WTC11 (cell line): ENCODE data around the gene UTP3. TPM values are rescaled to one million over a fixed set of nuclear protein-coding genes. Genes with fewer than 3 reads are reported as not detected.
A peak's percentile ranks its signal among the peaks of the same experiment; 100 is the strongest.

Experiments
- ATAC-seq: fragments of 200-7000 bp; cut with Tn5 transposase; 2 replicates; pipeline ENCODE4 v1.10.0; 2021; ENCODE audit warnings: mild to moderate bottlenecking, moderate library complexity
- CTCF ChIA-PET: fragments of 300-600 bp; sonication (Branson Sonifier 250); formaldehyde crosslinking; loops from one replicate; lab custom pipeline; 2021; ENCODE audit warnings: antibody characterized with exemption; lab: Charles Lee
- POLR2A ChIA-PET: fragments of 350-600 bp; sonication (Branson Sonifier 250); formaldehyde crosslinking; loops from one replicate; lab custom pipeline; 2021; ENCODE audit warnings: antibody characterized with exemption; lab: Charles Lee
- DNase-seq: peaks from one replicate; pipeline ENCODE4 v3.0.0; 2021; ENCODE audit warnings: low spot score
- H3K27ac Mint-ChIP-seq: 2 replicates; pipeline ENCODE4 v1.8.0; 2021; ENCODE audit warnings: mixed read lengths
- H3K27me3 Mint-ChIP-seq: 2 replicates; pipeline ENCODE4 v1.8.0; 2021; ENCODE audit warnings: low read depth, mild to moderate bottlenecking, moderate library complexity, mixed read lengths
- H3K36me3 Mint-ChIP-seq: 2 replicates; pipeline ENCODE4 v1.8.0; 2021; ENCODE audit warnings: mixed read lengths
- H3K4me1 Mint-ChIP-seq: 2 replicates; pipeline ENCODE4 v1.8.0; 2022; ENCODE audit warnings: mixed read lengths
- H3K4me3 Mint-ChIP-seq: 2 replicates; pipeline ENCODE4 v1.8.0; 2021; ENCODE audit warnings: mild to moderate bottlenecking, moderate library complexity, mixed read lengths
- H3K9me3 Mint-ChIP-seq: 2 replicates; pipeline ENCODE4 v1.8.0; 2021; ENCODE audit warnings: mixed read lengths
- ATF1 ChIP-seq: sonication (generic); formaldehyde crosslinking; IDR thresholded peaks from 2 replicates; pipeline ENCODE4 v1.8.1; 2023; ENCODE audit warnings: mild to moderate bottlenecking, moderate library complexity, missing genetic modification reagents
- FOXK1 ChIP-seq: sonication (generic); formaldehyde crosslinking; IDR thresholded peaks from 2 replicates; pipeline ENCODE4 v1.8.0; 2022; ENCODE audit warnings: mild to moderate bottlenecking, moderate library complexity, missing genetic modification reagents
- FOXP1 ChIP-seq: sonication (generic); formaldehyde crosslinking; IDR thresholded peaks from 2 replicates; pipeline ENCODE4 v1.8.0; 2022; ENCODE audit warnings: missing genetic modification reagents, mild to moderate bottlenecking, moderate library complexity, borderline replicate concordance
- FOXP4 ChIP-seq: sonication (generic); formaldehyde crosslinking; IDR thresholded peaks from 2 replicates; pipeline ENCODE4 v1.8.0; 2022; ENCODE audit warnings: mild to moderate bottlenecking, missing genetic modification reagents
- KAT7 ChIP-seq: sonication (generic); formaldehyde crosslinking; IDR thresholded peaks from 2 replicates; pipeline ENCODE4 v1.8.1; 2023; ENCODE audit warnings: missing genetic modification reagents, mild to moderate bottlenecking, borderline replicate concordance
- MYBL2 ChIP-seq: sonication (generic); formaldehyde crosslinking; IDR thresholded peaks from 2 replicates; pipeline ENCODE4 v1.8.1; 2023; ENCODE audit warnings: mild to moderate bottlenecking, moderate library complexity, missing genetic modification reagents
- RELA ChIP-seq: sonication (generic); formaldehyde crosslinking; IDR thresholded peaks from 2 replicates; pipeline ENCODE4 v1.8.1; 2022; ENCODE audit warnings: missing genetic modification reagents, mild to moderate bottlenecking, borderline replicate concordance
- SMAD3 ChIP-seq: sonication (generic); formaldehyde crosslinking; IDR thresholded peaks from 2 replicates; pipeline ENCODE4 v1.8.0; 2022; ENCODE audit warnings: missing genetic modification reagents, mild to moderate bottlenecking, borderline replicate concordance
- SP1 ChIP-seq: sonication (generic); formaldehyde crosslinking; conservative IDR thresholded peaks from 2 replicates; pipeline ENCODE4 v1.8.1; 2022; ENCODE audit warnings: missing genetic modification reagents
- TCF7 ChIP-seq: sonication (generic); formaldehyde crosslinking; IDR thresholded peaks from 2 replicates; pipeline ENCODE4 v1.8.0; 2022; ENCODE audit warnings: mild to moderate bottlenecking, low read depth, missing genetic modification reagents, moderate library complexity
- TP53 ChIP-seq: sonication (generic); formaldehyde crosslinking; IDR thresholded peaks from 2 replicates; pipeline ENCODE4 v1.8.1; 2023; ENCODE audit warnings: mild to moderate bottlenecking, missing genetic modification reagents
- ZNF263 ChIP-seq: sonication (generic); formaldehyde crosslinking; IDR thresholded peaks from 2 replicates; pipeline ENCODE4 v1.8.1; 2022; ENCODE audit warnings: low read depth, mild to moderate bottlenecking, moderate library complexity, missing genetic modification reagents
- ZNF416 ChIP-seq: fragments of 250-450 bp; sonication (Bioruptor Pico); IDR thresholded peaks from 2 replicates; pipeline ENCODE4 v1.9.0; 2021; ENCODE audit warnings: mild to moderate bottlenecking, inconsistent platforms
- ZNF423 ChIP-seq: fragments of 250-450 bp; sonication (Bioruptor Pico); IDR thresholded peaks from 2 replicates; pipeline ENCODE4 v2.1.2; 2022; ENCODE audit warnings: mild to moderate bottlenecking, moderate library complexity
- ZNF532 ChIP-seq: fragments of 250-450 bp; sonication (Bioruptor Pico); IDR thresholded peaks from 2 replicates; pipeline ENCODE4 v1.9.0; 2021; ENCODE audit warnings: mild to moderate bottlenecking, borderline replicate concordance
- total RNA-seq: library from RNA; stranded (reverse); gene quantifications from 3 replicates; pipeline ENCODE4 v1.2.3, GENCODE V29; 2021
- TF ChIP-seq, protein P1 (sequence below): sonication (generic); formaldehyde crosslinking; IDR thresholded peaks from 2 replicates; pipeline ENCODE4 v1.8.0; 2022; ENCODE audit warnings: mild to moderate bottlenecking, missing genetic modification reagents
- TF ChIP-seq, protein P2 (sequence below): fragments of 250-450 bp; sonication (Bioruptor Pico); IDR thresholded peaks from 2 replicates; pipeline ENCODE4 v1.9.0; 2021; ENCODE audit warnings: moderate library complexity, mild to moderate bottlenecking, inconsistent platforms, borderline replicate concordance
- TF ChIP-seq, protein P3 (sequence below): sonication (generic); formaldehyde crosslinking; IDR thresholded peaks from 2 replicates; pipeline ENCODE4 v1.8.0; 2022; ENCODE audit warnings: missing genetic modification reagents
- TF ChIP-seq, protein P4 (sequence below): sonication (generic); formaldehyde crosslinking; IDR thresholded peaks from 2 replicates; pipeline ENCODE4 v1.8.0; 2022; ENCODE audit warnings: mild to moderate bottlenecking, missing genetic modification reagents

UTP3 gene
- total RNA-seq, 1 experiment from 2014 or later, result 45.5 TPM

DNA sequence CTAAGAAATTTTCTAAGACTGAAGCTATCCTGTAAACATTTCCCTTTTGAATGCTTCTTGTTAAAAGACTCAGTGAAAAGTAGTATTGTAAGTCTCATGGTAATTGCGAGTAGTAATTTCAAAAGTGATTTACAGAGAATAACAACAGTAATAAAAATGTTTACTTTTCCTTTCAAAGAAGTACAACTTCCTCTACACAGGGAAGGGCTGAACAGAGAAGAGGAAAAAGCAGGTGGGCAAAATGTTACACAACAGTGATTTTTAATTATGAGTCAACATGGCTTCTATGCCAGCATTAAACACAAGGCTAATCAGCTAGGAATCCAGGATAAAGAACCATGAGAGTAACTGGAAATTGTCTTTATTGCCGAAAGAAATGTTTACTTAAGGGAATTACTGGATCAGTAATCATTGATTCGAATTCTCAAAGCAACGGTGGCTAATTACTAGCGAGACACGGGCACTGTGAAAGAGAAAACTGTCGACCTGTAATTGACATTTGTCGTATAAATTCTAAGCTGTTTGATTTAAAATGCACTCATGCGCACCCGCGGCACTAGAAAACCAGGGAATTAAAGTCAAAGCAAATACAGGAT is 15.4 kb downstream of the UTP3 start:
- ChIA-PET POLR2A (interaction anchor here (1.0 to 1.6 kb wide), 3 partner anchors 14 to 290 kb away, joined by 4 to 8 read pairs (median 5); partner anchors contain the start of gene DCK), CTCF (interaction anchor here (0.5 to 3.0 kb wide), 8 partner anchors 10 to 198 kb away, joined by 3 to 15 read pairs (median 4); partner anchors contain the start of genes MOB1B, RUFY3 and UTP3)
- DNase-seq (no peak), ATAC-seq (no peak)
- Mint-ChIP-seq H3K4me3 (peak overlapping the region; percentile 88), H3K9me3 (no peaks in the 10 kb centered on the region), H3K36me3 (no peaks in the 10 kb centered on the region), H3K27ac (peak overlapping the region; percentile 98), H3K27me3 (peaks cover 3% of the 10 kb centered on the region; the same call in 1 of the 2 replicates), H3K4me1 (peaks cover 13% of the 10 kb centered on the region)
- TF ChIP-seq, protein P1, sequence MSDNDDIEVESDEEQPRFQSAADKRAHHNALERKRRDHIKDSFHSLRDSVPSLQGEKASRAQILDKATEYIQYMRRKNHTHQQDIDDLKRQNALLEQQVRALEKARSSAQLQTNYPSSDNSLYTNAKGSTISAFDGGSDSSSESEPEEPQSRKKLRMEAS (CRISPR knock-in tag), result no peak
- TF ChIP-seq, protein P2, sequence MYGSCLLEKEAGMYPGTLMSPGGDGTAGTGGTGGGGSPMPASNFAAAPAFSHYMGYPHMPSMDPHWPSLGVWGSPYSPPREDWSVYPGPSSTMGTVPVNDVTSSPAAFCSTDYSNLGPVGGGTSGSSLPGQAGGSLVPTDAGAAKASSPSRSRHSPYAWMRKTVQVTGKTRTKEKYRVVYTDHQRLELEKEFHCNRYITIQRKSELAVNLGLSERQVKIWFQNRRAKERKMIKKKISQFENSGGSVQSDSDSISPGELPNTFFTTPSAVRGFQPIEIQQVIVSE (CRISPR knock-in tag), result no peak
- TF ChIP-seq ZNF263, result no peak

DNA sequence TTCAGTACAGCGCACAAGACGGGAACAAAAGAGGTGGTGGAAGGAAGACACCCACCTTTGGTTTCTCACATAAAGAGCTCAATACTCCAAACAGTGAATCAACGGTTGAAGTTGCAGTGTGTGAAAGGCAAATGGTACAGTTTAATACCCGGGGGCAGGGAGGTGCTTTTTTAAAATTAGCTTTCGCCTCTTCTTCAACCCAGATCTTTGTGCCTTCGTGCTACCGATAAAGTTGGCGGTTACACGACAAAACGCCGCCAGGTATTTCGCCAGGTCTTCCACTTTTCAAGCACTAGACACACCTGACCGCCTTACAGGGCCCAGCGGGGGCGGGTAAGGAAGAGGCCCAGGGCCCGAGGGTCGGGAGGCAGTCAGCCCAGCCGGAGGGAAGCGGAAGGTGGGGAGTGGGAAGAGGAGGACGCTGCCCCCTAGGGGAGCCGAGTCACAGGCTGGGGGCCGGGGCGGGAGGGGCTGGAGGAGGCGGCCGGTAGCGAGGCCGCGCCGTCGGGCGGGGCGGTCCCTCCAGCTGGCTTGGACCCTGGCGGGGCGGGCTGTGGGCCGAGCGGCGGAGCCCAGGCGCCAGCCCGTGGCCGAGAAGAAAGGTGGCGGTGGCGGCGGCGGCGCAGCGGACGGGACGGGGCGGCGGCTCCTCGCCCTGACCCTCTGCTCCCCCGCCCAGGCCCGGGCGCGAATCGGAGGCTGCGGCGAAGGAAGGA is 16.0 kb downstream of the UTP3 start:
- ChIA-PET CTCF (interaction anchor here (0.7 to 3.0 kb wide), 9 partner anchors 9 to 198 kb away, joined by 3 to 15 read pairs (median 4); partner anchors contain the start of genes MOB1B, RUFY3 and UTP3), POLR2A (interaction anchor here (1.0 to 2.0 kb wide), 4 partner anchors 15 to 289 kb away, joined by 4 to 8 read pairs (median 6); partner anchors contain the start of genes DCK and MOB1B)
- DNase-seq (peak; percentile 92), ATAC-seq (peak; percentile 87)
- peaks cover 16% of the 10 kb centered on the region for H3K4me1 Mint-ChIP-seq
- H3K9me3 Mint-ChIP-seq, result no peaks in the 10 kb centered on the region
- peaks cover 3% of the 10 kb centered on the region; the same call in 1 of the 2 replicates for H3K27me3 Mint-ChIP-seq
- peak overlapping the region; percentile 88 for H3K4me3 Mint-ChIP-seq
- peak overlapping the region; percentile 98 for H3K27ac Mint-ChIP-seq
- H3K36me3 Mint-ChIP-seq, result no peaks in the 10 kb centered on the region
- 0 out of 2 replicates have a peak, but pooled peaks have one; percentile 10 for TF ChIP-seq ATF1 (CRISPR knock-in tag)
- 0 out of 2 replicates have a peak, but pooled peaks have one; percentile 16 for TF ChIP-seq FOXP1 (CRISPR knock-in tag)
- no peak for TF ChIP-seq TCF7 (CRISPR knock-in tag)
- TF ChIP-seq, protein P3, sequence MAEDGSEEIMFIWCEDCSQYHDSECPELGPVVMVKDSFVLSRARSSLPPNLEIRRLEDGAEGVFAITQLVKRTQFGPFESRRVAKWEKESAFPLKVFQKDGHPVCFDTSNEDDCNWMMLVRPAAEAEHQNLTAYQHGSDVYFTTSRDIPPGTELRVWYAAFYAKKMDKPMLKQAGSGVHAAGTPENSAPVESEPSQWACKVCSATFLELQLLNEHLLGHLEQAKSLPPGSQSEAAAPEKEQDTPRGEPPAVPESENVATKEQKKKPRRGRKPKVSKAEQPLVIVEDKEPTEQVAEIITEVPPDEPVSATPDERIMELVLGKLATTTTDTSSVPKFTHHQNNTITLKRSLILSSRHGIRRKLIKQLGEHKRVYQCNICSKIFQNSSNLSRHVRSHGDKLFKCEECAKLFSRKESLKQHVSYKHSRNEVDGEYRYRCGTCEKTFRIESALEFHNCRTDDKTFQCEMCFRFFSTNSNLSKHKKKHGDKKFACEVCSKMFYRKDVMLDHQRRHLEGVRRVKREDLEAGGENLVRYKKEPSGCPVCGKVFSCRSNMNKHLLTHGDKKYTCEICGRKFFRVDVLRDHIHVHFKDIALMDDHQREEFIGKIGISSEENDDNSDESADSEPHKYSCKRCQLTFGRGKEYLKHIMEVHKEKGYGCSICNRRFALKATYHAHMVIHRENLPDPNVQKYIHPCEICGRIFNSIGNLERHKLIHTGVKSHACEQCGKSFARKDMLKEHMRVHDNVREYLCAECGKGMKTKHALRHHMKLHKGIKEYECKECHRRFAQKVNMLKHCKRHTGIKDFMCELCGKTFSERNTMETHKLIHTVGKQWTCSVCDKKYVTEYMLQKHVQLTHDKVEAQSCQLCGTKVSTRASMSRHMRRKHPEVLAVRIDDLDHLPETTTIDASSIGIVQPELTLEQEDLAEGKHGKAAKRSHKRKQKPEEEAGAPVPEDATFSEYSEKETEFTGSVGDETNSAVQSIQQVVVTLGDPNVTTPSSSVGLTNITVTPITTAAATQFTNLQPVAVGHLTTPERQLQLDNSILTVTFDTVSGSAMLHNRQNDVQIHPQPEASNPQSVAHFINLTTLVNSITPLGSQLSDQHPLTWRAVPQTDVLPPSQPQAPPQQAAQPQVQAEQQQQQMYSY, result peak; percentile 67
- TF ChIP-seq FOXK1 (CRISPR knock-in tag), result peak; percentile 52
- 0 out of 2 replicates have a peak, but pooled peaks have one; percentile 6 for TF ChIP-seq ZNF416 (CRISPR knock-in tag)
- no peak for TF ChIP-seq ZNF532 (CRISPR knock-in tag)
- no peak; the same call in 1 of the 2 replicates for TF ChIP-seq ZNF423
- no peak for TF ChIP-seq RELA
- TF ChIP-seq TP53, result peak; percentile 92; the same call in 1 of the 2 replicates
- TF ChIP-seq, protein P4, sequence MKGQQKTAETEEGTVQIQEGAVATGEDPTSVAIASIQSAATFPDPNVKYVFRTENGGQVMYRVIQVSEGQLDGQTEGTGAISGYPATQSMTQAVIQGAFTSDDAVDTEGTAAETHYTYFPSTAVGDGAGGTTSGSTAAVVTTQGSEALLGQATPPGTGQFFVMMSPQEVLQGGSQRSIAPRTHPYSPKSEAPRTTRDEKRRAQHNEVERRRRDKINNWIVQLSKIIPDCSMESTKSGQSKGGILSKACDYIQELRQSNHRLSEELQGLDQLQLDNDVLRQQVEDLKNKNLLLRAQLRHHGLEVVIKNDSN (CRISPR knock-in tag), result no peak
- TF ChIP-seq SP1 (CRISPR knock-in tag), result peak; percentile 72
- 0 out of 2 replicates have a peak, but pooled peaks have one; percentile 13 for TF ChIP-seq KAT7
- no peak for TF ChIP-seq SMAD3
- peak; percentile 49; the same call in 1 of the 2 replicates for TF ChIP-seq MYBL2 (CRISPR knock-in tag)
- TF ChIP-seq FOXP4, result 0 out of 2 replicates have a peak, but pooled peaks have one; percentile 31
